Panc1 (cell line): ENCODE data around the gene COA8. TPM values are rescaled to one million over a fixed set of nuclear protein-coding genes. Genes with fewer than 3 reads are reported as not detected.
A peak's percentile ranks its signal among the peaks of the same experiment; 100 is the strongest.

Experiments used
- ATAC-seq: fragments of 200-7000 bp; cut with Tn5 transposase; 2 replicates; pipeline ENCODE4 v1.9.1; 2020; ENCODE audit warnings: mild to moderate bottlenecking, moderate library complexity
- BruUV-seq: library from RNA; stranded (reverse); fragments of 400-500 nt; replicated peaks from 2 replicates; lab custom pipeline; 2021; lab: Mats Ljungman, UMichigan
- CTCF ChIA-PET: fragments of 300-600 bp; sonication (Branson Sonifier 250); formaldehyde crosslinking; loops from one replicate; lab custom pipeline; 2022; ENCODE audit warnings: antibody characterized with exemption; lab: Charles Lee
- POLR2A ChIA-PET: fragments of 300-600 bp; sonication (Branson Sonifier 250); formaldehyde crosslinking; loops from one replicate; lab custom pipeline; 2022; ENCODE audit warnings: antibody characterized with exemption; lab: Charles Lee
- DNase-seq: peaks from one replicate; pipeline ENCODE4 v3.0.0-alpha.2; 2010; ENCODE audit warnings: low read depth, low spot score
- H3K27ac ChIP-seq: 2 replicates; pipeline ENCODE4 v1.5.1; 2011; ENCODE audit warnings: mild to moderate bottlenecking, low read length, inconsistent platforms
- H3K27me3 ChIP-seq: fragments of 200-500 bp; sonication (Bioruptor generic); 2 replicates; pipeline ENCODE4 v1.6.0; 2014; ENCODE audit warnings: low read length, inconsistent platforms; ENCODE audit not compliant: control insufficient read depth, insufficient read depth
- H3K36me3 ChIP-seq: fragments of 200-500 bp; sonication (Bioruptor generic); 2 replicates; pipeline ENCODE4 v1.5.1; 2014; ENCODE audit warnings: inconsistent platforms, mild to moderate bottlenecking, low read length, moderate library complexity; ENCODE audit not compliant: control insufficient read depth, insufficient read depth
- H3K4me1 ChIP-seq: 2 replicates; pipeline ENCODE4 v1.5.1; 2011; ENCODE audit warnings: inconsistent platforms, mild to moderate bottlenecking, low read length, moderate library complexity; ENCODE audit not compliant: control insufficient read depth, insufficient read depth
- H3K4me3 ChIP-seq, 2 experiments: 2 replicates each; pipeline ENCODE4 v1.5.1; 2011 to 2012; ENCODE audit warnings: low read depth in 2 of 2, low read length in 2 of 2, mild to moderate bottlenecking in 2 of 2, inconsistent platforms in 1 of 2, moderate library complexity in 1 of 2
- H3K9me3 ChIP-seq: fragments of 200-500 bp; sonication (Bioruptor generic); 2 replicates; pipeline ENCODE4 v1.5.1; 2014; ENCODE audit warnings: low read depth, mild to moderate bottlenecking, inconsistent platforms, low read length, moderate library complexity; ENCODE audit not compliant: control insufficient read depth, insufficient read depth
- POLR2AphosphoS5 ChIP-seq: IDR thresholded peaks from 2 replicates; pipeline ENCODE4 v1.6.1; 2012; ENCODE audit warnings: mild to moderate bottlenecking, low read depth, low read length, moderate library complexity
- REST ChIP-seq, 2 experiments: IDR thresholded peaks; 2 replicates each; pipeline ENCODE4 v1.6.1; 2011 to 2012; ENCODE audit warnings: low read depth in 2 of 2, control low read depth in 1 of 2, low read length in 1 of 2, mild to moderate bottlenecking in 1 of 2, moderate library complexity in 1 of 2; ENCODE audit not compliant: insufficient read depth in 1 of 2
- SIN3A ChIP-seq: IDR thresholded peaks from 2 replicates; pipeline ENCODE4 v1.6.1; 2012; ENCODE audit warnings: low read depth, mild to moderate bottlenecking, low read length, moderate library complexity, borderline replicate concordance; ENCODE audit not compliant: insufficient read depth
- TCF7L2 ChIP-seq: IDR thresholded peaks from 2 replicates; pipeline ENCODE4 v1.6.1; 2011; ENCODE audit warnings: mild to moderate bottlenecking, low read depth, low read length, inconsistent platforms
- in situ Hi-C: cut with HindIII; loops from 2 replicates; pipeline ENCODE4 v1.10.0; 2016; ENCODE audit warnings: low sequenced_read_pairs, low pct_unique_long_range_greater_than_20kb
- intact Hi-C: fragments of 100-400 bp; cut with micrococcal nuclease; formaldehyde crosslinking; loops from one replicate; pipeline ENCODE4 v1.10.0; 2022; ENCODE audit not compliant: unreplicated experiment
- total RNA-seq: library from RNA; stranded (reverse); gene quantifications from one replicate; pipeline ENCODE4 v1.2.1, GENCODE V29; 2021; ENCODE audit not compliant: unreplicated experiment
- TF ChIP-seq, protein P1 (sequence below): fragments of 450-650 bp; IDR thresholded peaks from 2 replicates; pipeline ENCODE4 v1.5.1; 2017; ENCODE audit warnings: mild to moderate bottlenecking

The COA8 gene
- total RNA-seq, 1 experiment from 2014 or later = 42.2 TPM

DNA sequence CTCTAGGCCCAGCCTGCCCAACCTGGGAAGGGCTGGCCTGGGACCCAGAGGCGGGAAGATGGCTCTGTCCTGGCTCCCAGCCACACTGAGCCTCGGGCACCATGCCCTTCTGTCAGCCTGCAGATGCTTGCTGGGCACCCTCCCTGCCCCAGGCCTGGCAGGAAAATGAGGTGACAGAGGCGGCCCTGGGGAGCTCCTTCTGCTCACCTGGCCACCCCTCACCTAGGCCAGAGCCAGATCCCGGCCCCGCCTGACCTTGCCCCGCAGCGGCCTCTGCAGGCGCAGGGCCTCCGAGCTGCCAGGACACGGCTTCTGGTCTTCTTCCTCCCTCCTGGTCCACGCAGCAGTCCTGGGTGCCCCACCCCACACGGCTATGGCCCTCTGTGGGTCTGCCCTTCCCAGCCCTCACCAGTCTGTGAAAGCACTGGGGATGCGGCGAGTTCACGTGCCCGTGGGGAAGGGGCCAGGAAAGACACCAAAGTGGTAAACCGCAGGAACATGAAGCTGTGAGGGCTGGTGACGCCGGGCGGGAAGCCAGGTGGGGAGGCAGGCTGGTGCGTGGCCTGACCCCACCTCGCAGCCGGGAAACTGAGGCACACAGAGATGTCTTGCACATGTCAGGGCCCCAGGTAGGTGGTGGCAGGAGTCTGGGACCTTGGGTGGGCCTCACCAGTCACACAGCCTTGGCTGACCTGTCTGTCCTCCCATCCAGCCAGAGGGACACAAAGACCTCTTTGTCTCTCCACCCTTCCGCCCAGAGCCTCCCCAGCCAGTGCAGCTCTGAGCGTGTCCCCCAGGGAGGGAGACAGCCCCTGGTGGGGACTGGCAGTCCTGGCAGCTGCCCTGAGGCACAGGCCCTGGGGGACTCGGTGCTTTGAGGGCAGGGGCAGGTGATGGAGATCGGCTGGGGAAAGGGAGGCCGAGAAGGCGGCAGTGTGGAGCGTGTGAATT, 13.1 kb upstream of the COA8 start:
- peaks cover 30% of the 10 kb centered on the region for H3K4me1 ChIP-seq
- no peaks in the 10 kb centered on the region for H3K27me3 ChIP-seq
- BruUV-seq = no TSS peak
- ATAC-seq (no peak), DNase-seq (no peak)
- CTCF ChIA-PET = interaction anchor here (0.7 kb wide), 1 partner anchor 51 kb away, joined by 3 read pairs; no protein-coding TSS in a partner anchor
- in situ Hi-C loops = no loop called here
- no peaks in the 10 kb centered on the region for H3K36me3 ChIP-seq
- intact Hi-C loops = no loop called here
- H3K27ac ChIP-seq = peak overlapping the region; percentile 34
- TF ChIP-seq REST (IDR thresholded peaks at IDR 0.05; ENCODE audit: insufficient read depth in 1 of 2, low read depth in 2 of 2, low read length in 1 of 2) (no peak), TCF7L2 (no peak), POLR2AphosphoS5 (no peak), SIN3A (no peak)
- TF ChIP-seq, protein P1, sequence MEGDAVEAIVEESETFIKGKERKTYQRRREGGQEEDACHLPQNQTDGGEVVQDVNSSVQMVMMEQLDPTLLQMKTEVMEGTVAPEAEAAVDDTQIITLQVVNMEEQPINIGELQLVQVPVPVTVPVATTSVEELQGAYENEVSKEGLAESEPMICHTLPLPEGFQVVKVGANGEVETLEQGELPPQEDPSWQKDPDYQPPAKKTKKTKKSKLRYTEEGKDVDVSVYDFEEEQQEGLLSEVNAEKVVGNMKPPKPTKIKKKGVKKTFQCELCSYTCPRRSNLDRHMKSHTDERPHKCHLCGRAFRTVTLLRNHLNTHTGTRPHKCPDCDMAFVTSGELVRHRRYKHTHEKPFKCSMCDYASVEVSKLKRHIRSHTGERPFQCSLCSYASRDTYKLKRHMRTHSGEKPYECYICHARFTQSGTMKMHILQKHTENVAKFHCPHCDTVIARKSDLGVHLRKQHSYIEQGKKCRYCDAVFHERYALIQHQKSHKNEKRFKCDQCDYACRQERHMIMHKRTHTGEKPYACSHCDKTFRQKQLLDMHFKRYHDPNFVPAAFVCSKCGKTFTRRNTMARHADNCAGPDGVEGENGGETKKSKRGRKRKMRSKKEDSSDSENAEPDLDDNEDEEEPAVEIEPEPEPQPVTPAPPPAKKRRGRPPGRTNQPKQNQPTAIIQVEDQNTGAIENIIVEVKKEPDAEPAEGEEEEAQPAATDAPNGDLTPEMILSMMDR = no peak
- H3K9me3 ChIP-seq = no peaks in the 10 kb centered on the region
- POLR2A ChIA-PET = interaction anchor here (0.6 to 0.7 kb wide), 2 partner anchors 18 to 20 kb away, joined by 5 to 8 read pairs; no protein-coding TSS in a partner anchor
- H3K4me3 ChIP-seq = no peak overlapping the region

GRCh38 chr14:103550451-103551337, 12.1 kb upstream of the COA8 start:
- intact Hi-C loops = no loop called here

More at GRCh38 chr14:103550451-103551337, 12.1 kb upstream of the COA8 start:
- TF ChIP-seq, protein P1 = no peak
- in situ Hi-C loops = no loop called here
- Histone ChIP-seq H3K9me3 (no peaks in the 10 kb centered on the region), H3K4me3 (no peak overlapping the region), H3K36me3 (no peaks in the 10 kb centered on the region), H3K27me3 (no peaks in the 10 kb centered on the region), H3K27ac (peak overlapping the region; percentile 34; the same call in 1 of the 2 replicates), H3K4me1 (peaks cover 30% of the 10 kb centered on the region)
- BruUV-seq = no TSS peak
- ChIA-PET POLR2A (interaction anchor here (0.5 to 0.7 kb wide), 3 partner anchors 11 to 21 kb away, joined by 3 to 8 read pairs (median 5); no protein-coding TSS in a partner anchor), CTCF (interaction anchor here (0.7 kb wide), 1 partner anchor 52 kb away, joined by 3 read pairs; no protein-coding TSS in a partner anchor)
- ATAC-seq (no peak), DNase-seq (no peak)
